Fibroblast of lung (primary cell): ENCODE data around the gene JAK2. TPM values are rescaled to one million over a fixed set of nuclear protein-coding genes. Genes with fewer than 3 reads are reported as not detected.

Experiments used
- DNase-seq, 2 donors: peaks; one replicate each; pipeline versions ENCODE4 v3.0.0 to v3.0.0-alpha.2; 2010; ENCODE audit warnings: low read depth in 2 of 2
- H2AFZ ChIP-seq: 2 replicates; pipeline ENCODE4 v1.5.1; 2012; ENCODE audit warnings: low read length, control low read depth, inconsistent platforms
- H3K27ac ChIP-seq: 2 replicates; pipeline ENCODE4 v1.5.1; 2011; ENCODE audit warnings: low read length, control low read depth; ENCODE audit not compliant: insufficient read depth
- H3K27me3 ChIP-seq: 2 replicates; pipeline ENCODE4 v1.5.1; 2011; ENCODE audit warnings: mild to moderate bottlenecking, low read length; ENCODE audit not compliant: control insufficient read depth, insufficient read depth
- H3K36me3 ChIP-seq: 2 replicates; pipeline ENCODE4 v1.5.1; 2011; ENCODE audit warnings: low read length; ENCODE audit not compliant: control insufficient read depth, insufficient read depth
- H3K4me1 ChIP-seq: 2 replicates; pipeline ENCODE4 v1.5.1; 2011; ENCODE audit warnings: low read length; ENCODE audit not compliant: control insufficient read depth, insufficient read depth; ENCODE audit errors: extremely low read depth
- H3K4me2 ChIP-seq: 2 replicates; pipeline ENCODE4 v1.5.1; 2011; ENCODE audit warnings: low read length, control low read depth; ENCODE audit not compliant: insufficient read depth; ENCODE audit errors: extremely low read depth
- H3K4me3 ChIP-seq, 4 experiments: fragments of 200-600 bp in 1 of 4; sonication (generic) in 1 of 4; replicated peaks in 1 of 4; 2 replicates each; pipeline ENCODE4 v1.5.1; 2011 to 2016; ENCODE audit warnings: low read length in 4 of 4, low read depth in 3 of 4, mild to moderate bottlenecking in 3 of 4, control low read depth in 2 of 4, inconsistent platforms in 1 of 4, mixed read lengths in 1 of 4; ENCODE audit not compliant: insufficient read depth in 1 of 4; ENCODE audit errors: control extremely low read depth in 1 of 4
- H3K79me2 ChIP-seq: 2 replicates; pipeline ENCODE4 v1.5.1; 2012; ENCODE audit warnings: mild to moderate bottlenecking, low read length, inconsistent platforms; ENCODE audit not compliant: control insufficient read depth, insufficient read depth
- H3K9ac ChIP-seq: 2 replicates; pipeline ENCODE4 v1.5.1; 2011; ENCODE audit warnings: mild to moderate bottlenecking, low read length, control low read depth; ENCODE audit not compliant: insufficient read depth
- H3K9me3 ChIP-seq: 2 replicates; pipeline ENCODE4 v1.5.1; 2012; ENCODE audit warnings: low read depth, low read length; ENCODE audit not compliant: control insufficient read depth, insufficient read depth
- H4K20me1 ChIP-seq: 2 replicates; pipeline ENCODE4 v1.5.1; 2011; ENCODE audit warnings: low read length; ENCODE audit not compliant: control insufficient read depth, insufficient read depth; ENCODE audit errors: extremely low read depth
- EZH2 ChIP-seq: IDR thresholded peaks from 2 replicates; pipeline ENCODE4 v1.5.1; 2012; ENCODE audit warnings: low read length, control low read depth, mild to moderate bottlenecking; ENCODE audit errors: missing control alignments
- polyA plus RNA-seq, 2 donors: library from polyadenylated mRNA; depleted of rRNA in 1 of 2; stranded (reverse) in 1 of 2; unstranded in 1 of 2; fragments of >200 nt; gene quantifications; 2 replicates each; pipeline ENCODE4 v1.2.1, GENCODE V29; 2011 to 2012; ENCODE audit warnings: missing spikeins in 1 of 2
- total RNA-seq: library from RNA; depleted of rRNA; stranded (reverse); fragments of >200 nt; gene quantifications from 2 replicates; pipeline ENCODE4 v1.2.1, GENCODE V29; 2014
- TF ChIP-seq, protein P1 (sequence below), 2 donors: IDR thresholded peaks in 1 of 2; conservative IDR thresholded peaks in 1 of 2; 1 replicate in 1 of 2; 2 replicates in 1 of 2; pipeline ENCODE4 v1.5.1; 2011 to 2012; ENCODE audit warnings: low read length in 2 of 2, control low read depth in 1 of 2, inconsistent platforms in 1 of 2, low read depth in 1 of 2, mild to moderate bottlenecking in 1 of 2

Gene JAK2
- total and polyA plus RNA-seq, 2 donors (not counting 1 experiment from before 2014, with no cell fraction given), result 5.0 to 13.4 TPM

DNA sequence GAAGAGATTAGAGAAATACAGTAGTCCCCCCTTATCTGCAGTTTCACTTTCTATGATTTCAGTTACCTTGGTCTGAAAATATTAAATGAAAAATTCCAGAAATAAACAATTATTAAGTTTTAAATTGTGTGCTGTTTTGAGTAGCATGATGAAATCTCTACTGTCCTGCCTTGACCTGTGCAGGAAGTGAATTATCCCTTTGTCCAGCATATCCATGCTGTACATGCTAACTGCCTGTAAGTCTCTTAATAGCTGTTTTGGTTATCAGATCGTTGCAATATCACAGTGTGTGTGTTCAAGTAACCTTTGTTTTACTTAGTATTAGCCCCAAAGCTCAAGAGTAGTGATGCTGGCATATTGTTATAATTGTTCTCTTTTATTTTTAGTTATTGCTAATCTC lies 11.2 kb upstream of the JAK2 start:
- no peak overlapping the region for H3K4me2 ChIP-seq
- H3K27me3 ChIP-seq, result no peaks in the 10 kb centered on the region
- no peaks in the 10 kb centered on the region for H3K79me2 ChIP-seq
- TF ChIP-seq EZH2, result no peak
- TF ChIP-seq, protein P1, sequence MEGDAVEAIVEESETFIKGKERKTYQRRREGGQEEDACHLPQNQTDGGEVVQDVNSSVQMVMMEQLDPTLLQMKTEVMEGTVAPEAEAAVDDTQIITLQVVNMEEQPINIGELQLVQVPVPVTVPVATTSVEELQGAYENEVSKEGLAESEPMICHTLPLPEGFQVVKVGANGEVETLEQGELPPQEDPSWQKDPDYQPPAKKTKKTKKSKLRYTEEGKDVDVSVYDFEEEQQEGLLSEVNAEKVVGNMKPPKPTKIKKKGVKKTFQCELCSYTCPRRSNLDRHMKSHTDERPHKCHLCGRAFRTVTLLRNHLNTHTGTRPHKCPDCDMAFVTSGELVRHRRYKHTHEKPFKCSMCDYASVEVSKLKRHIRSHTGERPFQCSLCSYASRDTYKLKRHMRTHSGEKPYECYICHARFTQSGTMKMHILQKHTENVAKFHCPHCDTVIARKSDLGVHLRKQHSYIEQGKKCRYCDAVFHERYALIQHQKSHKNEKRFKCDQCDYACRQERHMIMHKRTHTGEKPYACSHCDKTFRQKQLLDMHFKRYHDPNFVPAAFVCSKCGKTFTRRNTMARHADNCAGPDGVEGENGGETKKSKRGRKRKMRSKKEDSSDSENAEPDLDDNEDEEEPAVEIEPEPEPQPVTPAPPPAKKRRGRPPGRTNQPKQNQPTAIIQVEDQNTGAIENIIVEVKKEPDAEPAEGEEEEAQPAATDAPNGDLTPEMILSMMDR (conservative IDR thresholded peaks at IDR 0.05 in 1 of 2, IDR thresholded peaks at IDR 0.05 in 1 of 2; ENCODE audit: low read depth in 1 of 2, low read length in 2 of 2), result no peak
- no peak overlapping the region for H2AFZ ChIP-seq
- H3K4me1 ChIP-seq, result no peaks in the 10 kb centered on the region
- no peak overlapping the region for H3K9ac ChIP-seq
- H4K20me1 ChIP-seq, result no peaks in the 10 kb centered on the region
- H3K36me3 ChIP-seq, result no peaks in the 10 kb centered on the region
- DNase-seq, result peak in 1 of 2 donors; percentile 17
- no peak overlapping the region for H3K27ac ChIP-seq
- H3K4me3 ChIP-seq, result no peak overlapping the region
- H3K9me3 ChIP-seq, result no peaks in the 10 kb centered on the region

DNA sequence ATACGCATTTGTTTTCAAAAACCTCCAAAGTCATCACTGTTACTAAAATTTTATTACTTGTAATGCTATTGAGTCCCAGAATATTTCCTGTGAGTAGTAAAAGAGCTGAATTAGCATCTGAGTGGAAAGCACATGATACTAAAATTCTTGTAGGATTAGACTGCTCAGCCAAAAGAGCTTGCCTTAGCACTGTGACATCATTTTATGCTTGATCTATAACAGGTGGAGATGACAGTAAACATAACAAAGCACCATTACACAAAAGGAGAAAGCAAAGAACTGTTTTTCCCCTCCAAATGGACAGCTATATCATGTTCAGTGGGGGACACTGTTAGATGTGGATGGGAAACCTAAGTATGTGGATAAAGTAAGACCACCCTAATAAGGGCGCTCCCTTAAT lies 5.8 kb upstream of the JAK2 start:
- Histone ChIP-seq H3K4me3 (no peak overlapping the region), H3K4me1 (peaks cover 8% of the 10 kb centered on the region), H3K9ac (no peak overlapping the region), H3K79me2 (no peaks in the 10 kb centered on the region), H2AFZ (no peak overlapping the region), H3K27me3 (no peaks in the 10 kb centered on the region), H3K9me3 (no peaks in the 10 kb centered on the region), H3K4me2 (no peak overlapping the region), H3K36me3 (no peaks in the 10 kb centered on the region), H4K20me1 (no peaks in the 10 kb centered on the region), H3K27ac (no peak overlapping the region)
- DNase-seq, result peak; percentile 34 to 66
- TF ChIP-seq EZH2, result no peak
- TF ChIP-seq, protein P1 (conservative IDR thresholded peaks at IDR 0.05 in 1 of 2, IDR thresholded peaks at IDR 0.05 in 1 of 2; ENCODE audit: low read depth in 1 of 2, low read length in 2 of 2), result no peak

DNA sequence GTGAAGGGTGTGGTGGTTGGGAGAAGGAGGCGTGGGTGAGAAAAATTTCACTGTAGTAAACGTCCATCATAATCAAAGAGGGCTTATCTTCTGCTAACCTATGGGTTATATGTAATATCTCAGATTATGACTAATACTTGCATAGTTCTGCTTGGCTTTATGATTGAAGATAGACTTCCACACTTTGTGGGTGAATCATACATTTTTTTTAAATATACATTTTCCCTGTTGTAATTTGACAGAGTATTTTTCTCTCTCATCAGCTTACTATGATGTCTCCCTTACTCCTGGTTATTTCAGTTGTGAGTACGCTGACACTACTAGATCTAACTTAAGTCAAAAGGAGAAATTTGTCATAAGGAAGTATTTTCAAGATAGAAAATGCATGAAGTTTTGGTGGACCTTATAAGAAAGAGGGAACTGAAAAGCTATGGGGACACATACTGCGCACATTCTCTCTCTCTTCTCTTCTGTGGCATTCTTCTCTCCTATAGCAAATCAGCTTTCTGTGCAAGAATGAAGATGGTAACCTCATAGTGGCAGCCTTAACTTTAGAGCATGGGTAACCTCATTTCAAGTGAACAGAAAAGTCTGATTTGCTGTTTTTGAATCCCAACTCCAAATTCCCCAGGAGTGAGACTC lies 4.9 kb upstream of the JAK2 start:
- H3K79me2 ChIP-seq, result no peaks in the 10 kb centered on the region
- H2AFZ ChIP-seq, result no peak overlapping the region
- peak in 1 of 2 donors; percentile 8 for DNase-seq

More for the DNA sequence above, 4.9 kb upstream of the JAK2 start:
- Histone ChIP-seq H3K27ac (no peak overlapping the region), H3K27me3 (no peaks in the 10 kb centered on the region), H3K4me3 (no peak overlapping the region), H4K20me1 (no peaks in the 10 kb centered on the region), H3K4me1 (peaks cover 8% of the 10 kb centered on the region), H3K9ac (no peak overlapping the region), H3K9me3 (no peaks in the 10 kb centered on the region), H3K36me3 (no peaks in the 10 kb centered on the region), H3K4me2 (no peak overlapping the region)
- no peak for TF ChIP-seq EZH2
- TF ChIP-seq, protein P1 (conservative IDR thresholded peaks at IDR 0.05 in 1 of 2, IDR thresholded peaks at IDR 0.05 in 1 of 2; ENCODE audit: low read depth in 1 of 2, low read length in 2 of 2), result no peak
